ENCODE measurements around the gene MID1.

MID1 gene

GRCh38 chrX:10395643-10396042 lies 224.7 kb downstream of the MID1 start:
- Histone ChIP-seq H3K9ac (ENCODE audit: low read length) (no peak overlapping the region), H3K36me3 (ENCODE audit: low read length) (no peaks in the 10 kb centered on the region), H2AFZ (ENCODE audit: low read depth, low read length, severe bottlenecking) (no peak overlapping the region), H3K27ac (ENCODE audit: low read depth, low read length) (no peak overlapping the region), H3K4me3 (ENCODE audit: insufficient read depth, low read length, poor library complexity, severe bottlenecking) (no peak overlapping the region), H3K9me2 (replicated peaks; ENCODE audit: insufficient read depth, low read length) (no peaks in the 10 kb centered on the region), H3F3A (ENCODE audit: insufficient read depth) (no peaks in the 10 kb centered on the region), H4K20me1 (ENCODE audit: low read depth, low read length) (no peaks in the 10 kb centered on the region), H3K79me2 (ENCODE audit: insufficient read depth, low read length) (no peaks in the 10 kb centered on the region), H3K4me2 (ENCODE audit: low read depth, low read length, poor library complexity, severe bottlenecking) (no peak overlapping the region), H3K27me3 (ENCODE audit: low read length) (no peaks in the 10 kb centered on the region), H3K9me3 (ENCODE audit: insufficient read depth, low read length) (no peaks in the 10 kb centered on the region)
- no peak for TF ChIP-seq CTCF (IDR thresholded peaks at IDR 0.05; ENCODE audit: insufficient read depth, low read length, poor library complexity, severe bottlenecking)
- TF ChIP-seq EZH2phosphoT487 (conservative IDR thresholded peaks at IDR 0.05; ENCODE audit: low read length) = no peak

All from SU-DHL-6 (cell line).